SIG-M5 treated with dmso at 0.1 percent for 504 hours (cell line): ENCODE results near the gene PLD1.
"Not testable (repeated sequence)": the region's sequence is repeated elsewhere in the genome, so short reads cannot be mapped to it uniquely, and the experiment has no call there.

Experiments used
- DNase-seq: peaks from one replicate; lab custom pipeline; 2025; ENCODE audit not compliant: unreplicated experiment; lab: John Stamatoyannopoulos, UW

The PLD1 gene

GRCh38 chr3:171632766-171633165 is 177.5 kb downstream of the PLD1 start:
- no peak for DNase-seq

GRCh38 chr3:171626799-171627198 is 183.5 kb downstream of the PLD1 start:
- DNase-seq, result not testable (repeated sequence)

GRCh38 chr3:171622126-171622525 is 188.2 kb downstream of the PLD1 start:
- no peak for DNase-seq

- DNase-seq, result no peak
Measured at GRCh38 chr3:171620825-171621434, 189.4 kb downstream of the PLD1 start.

- DNase-seq, result no peak
Measured at GRCh38 chr3:171616798-171617197, 193.5 kb downstream of the PLD1 start.

- no peak for DNase-seq
Measured at GRCh38 chr3:171615686-171616085, 194.6 kb downstream of the PLD1 start.

GRCh38 chr3:171615281-171615680 is 195.0 kb downstream of the PLD1 start:
- no peak for DNase-seq

GRCh38 chr3:171614318-171614921 is 195.9 kb downstream of the PLD1 start:
- no peak for DNase-seq

- no peak for DNase-seq
Measured at GRCh38 chr3:171607452-171607851, 202.8 kb downstream of the PLD1 start.

- DNase-seq, result no peak
Measured at GRCh38 chr3:171606151-171606751, 204.0 kb downstream of the PLD1 start.

GRCh38 chr3:171604370-171604769 is 205.9 kb downstream of the PLD1 start:
- DNase-seq, result no peak

GRCh38 chr3:171602072-171602471 is 208.2 kb downstream of the PLD1 start:
- no peak for DNase-seq

- DNase-seq, result no peak
Measured at GRCh38 chr3:171600030-171600429, 210.3 kb downstream of the PLD1 start.

- no peak for DNase-seq
Measured at GRCh38 chr3:171598990-171599389, 211.3 kb downstream of the PLD1 start.

GRCh38 chr3:171592786-171593185 is 217.5 kb downstream of the PLD1 start:
- DNase-seq, result no peak

GRCh38 chr3:171591070-171591469 is 219.2 kb downstream of the PLD1 start:
- DNase-seq, result no peak

- no peak for DNase-seq
Measured at GRCh38 chr3:171586274-171586673, 224.0 kb downstream of the PLD1 start.

GRCh38 chr3:171585039-171585438 is 225.2 kb downstream of the PLD1 start:
- DNase-seq, result no peak

- no peak for DNase-seq
Measured at GRCh38 chr3:171584100-171584499, 226.2 kb downstream of the PLD1 start.

GRCh38 chr3:171574556-171575240 is 235.6 kb downstream of the PLD1 start:
- DNase-seq, result no peak

GRCh38 chr3:171569571-171570132 is 240.6 kb downstream of the PLD1 start:
- no peak for DNase-seq

- no peak for DNase-seq
Measured at GRCh38 chr3:171568766-171569165, 241.5 kb downstream of the PLD1 start.
